Measurements from ENCODE around the gene ENOX1. TPM values are rescaled to one million over a fixed set of nuclear protein-coding genes. Genes with fewer than 3 reads are reported as not detected.

Gene ENOX1
- total and polyA plus RNA-seq, 4 donors = 0.33 to 7.7 (median 1.1) TPM

- Histone ChIP-seq H3K4me3 (no peak overlapping the region), H3K9ac (ENCODE audit: insufficient read depth in 1 of 2, low read length in 2 of 2) (no peak overlapping the region), H3K36me3 (ENCODE audit: control insufficient read depth in 4 of 4, insufficient read depth in 4 of 4, low read length in 4 of 4) (no peaks in the 10 kb centered on the region), H3K9me3 (ENCODE audit: control insufficient read depth in 4 of 4, insufficient read depth in 3 of 4, low read length in 3 of 4) (peaks cover 0 to 2% (median 0%) of the 10 kb centered on the region in 4 donors), H3K27me3 (ENCODE audit: control insufficient read depth in 3 of 3, insufficient read depth in 3 of 3, low read length in 2 of 3) (no peaks in the 10 kb centered on the region), H3K27ac (ENCODE audit: low read depth in 1 of 2, low read length in 1 of 2) (no peak overlapping the region), H3K4me1 (ENCODE audit: control insufficient read depth in 5 of 5, insufficient read depth in 5 of 5, low read length in 5 of 5) (no peaks in the 10 kb centered on the region)
- ATAC-seq (ENCODE audit: insufficient read depth, low FRiP score) (no peak), DNase-seq (no peak)
- WGBS, 2 donors = 33 to 61% methylated on average over 1 of the region's 1 CpG
- no peak for TF ChIP-seq CTCF (IDR thresholded peaks at IDR 0.05; ENCODE audit: control extremely low read depth, extremely low read depth)
Measured at GRCh38 chr13:43495732-43496131, 291.0 kb downstream of the ENOX1 start.

GRCh38 chr13:43494206-43494605 is 292.6 kb downstream of the ENOX1 start:
- DNase-seq (no peak), ATAC-seq (ENCODE audit: insufficient read depth, low FRiP score) (no peak)
- H3K9me3 ChIP-seq (ENCODE audit: control insufficient read depth in 4 of 4, insufficient read depth in 3 of 4, low read length in 3 of 4) = no peaks in the 10 kb centered on the region
- H3K4me3 ChIP-seq = no peak overlapping the region
- H3K9ac ChIP-seq (ENCODE audit: insufficient read depth in 1 of 2, low read length in 2 of 2) = no peak overlapping the region
- no peaks in the 10 kb centered on the region for H3K36me3 ChIP-seq (ENCODE audit: control insufficient read depth in 4 of 4, insufficient read depth in 4 of 4, low read length in 4 of 4)
- 89 to 94% methylated on average over 4 of the region's 4 CpGs for WGBS, 2 donors
- peaks cover 0 to 7% (median 0%) of the 10 kb centered on the region in 5 donors for H3K4me1 ChIP-seq (ENCODE audit: control insufficient read depth in 5 of 5, insufficient read depth in 5 of 5, low read length in 5 of 5)
- no peak for TF ChIP-seq CTCF (IDR thresholded peaks at IDR 0.05; ENCODE audit: control extremely low read depth, extremely low read depth)
- H3K27ac ChIP-seq (ENCODE audit: low read depth in 1 of 2, low read length in 1 of 2) = no peak overlapping the region
- H3K27me3 ChIP-seq (ENCODE audit: control insufficient read depth in 3 of 3, insufficient read depth in 3 of 3, low read length in 2 of 3) = no peaks in the 10 kb centered on the region

- H3K9ac ChIP-seq (ENCODE audit: insufficient read depth in 1 of 2, low read length in 2 of 2) = no peak overlapping the region
- ATAC-seq (ENCODE audit: insufficient read depth, low FRiP score) (no peak), DNase-seq (no peak)
- no peaks in the 10 kb centered on the region for H3K9me3 ChIP-seq (ENCODE audit: control insufficient read depth in 4 of 4, insufficient read depth in 3 of 4, low read length in 3 of 4)
- 79 to 86% methylated on average over 3 of the region's 3 CpGs for WGBS, 2 donors
- H3K27me3 ChIP-seq (ENCODE audit: control insufficient read depth in 3 of 3, insufficient read depth in 3 of 3, low read length in 2 of 3) = no peaks in the 10 kb centered on the region
- peaks cover 0 to 12% (median 0%) of the 10 kb centered on the region in 5 donors for H3K4me1 ChIP-seq (ENCODE audit: control insufficient read depth in 5 of 5, insufficient read depth in 5 of 5, low read length in 5 of 5)
- no peak overlapping the region for H3K27ac ChIP-seq (ENCODE audit: low read depth in 1 of 2, low read length in 1 of 2)
- no peak for TF ChIP-seq CTCF (IDR thresholded peaks at IDR 0.05; ENCODE audit: control extremely low read depth, extremely low read depth)
- no peak overlapping the region for H3K4me3 ChIP-seq
- H3K36me3 ChIP-seq (ENCODE audit: control insufficient read depth in 4 of 4, insufficient read depth in 4 of 4, low read length in 4 of 4) = no peaks in the 10 kb centered on the region
Measured at GRCh38 chr13:43493496-43494000, 293.2 kb downstream of the ENOX1 start.

- Histone ChIP-seq H3K9me3 (ENCODE audit: control insufficient read depth in 4 of 4, insufficient read depth in 3 of 4, low read length in 3 of 4) (no peaks in the 10 kb centered on the region), H3K9ac (ENCODE audit: insufficient read depth in 1 of 2, low read length in 2 of 2) (no peak overlapping the region), H3K4me3 (no peak overlapping the region), H3K27ac (ENCODE audit: low read depth in 1 of 2, low read length in 1 of 2) (no peak overlapping the region), H3K36me3 (ENCODE audit: control insufficient read depth in 4 of 4, insufficient read depth in 4 of 4, low read length in 4 of 4) (no peaks in the 10 kb centered on the region), H3K27me3 (ENCODE audit: control insufficient read depth in 3 of 3, insufficient read depth in 3 of 3, low read length in 2 of 3) (no peaks in the 10 kb centered on the region), H3K4me1 (ENCODE audit: control insufficient read depth in 5 of 5, insufficient read depth in 5 of 5, low read length in 5 of 5) (peaks cover 0 to 15% (median 0%) of the 10 kb centered on the region in 5 donors)
- no peak for ATAC-seq (ENCODE audit: insufficient read depth, low FRiP score)
- TF ChIP-seq CTCF (IDR thresholded peaks at IDR 0.05; ENCODE audit: control extremely low read depth, extremely low read depth) = no peak
- no peak for DNase-seq
Measured at GRCh38 chr13:43492745-43493144, 294.0 kb downstream of the ENOX1 start.
